GM12891 (cell line): ENCODE measurements around the gene TENT5C.

Experiments
- PAX5 ChIP-seq: IDR thresholded peaks from 2 replicates; pipeline ENCODE4 v1.6.1; 2011; ENCODE audit warnings: low read length, moderate library complexity, mild to moderate bottlenecking; ENCODE audit not compliant: insufficient read depth, severe bottlenecking
- POLR2A ChIP-seq: IDR thresholded peaks from 2 replicates; pipeline ENCODE4 v1.6.1; 2011; ENCODE audit warnings: low read depth, low read length, control low read depth
- POLR2AphosphoS5 ChIP-seq: IDR thresholded peaks from 2 replicates; pipeline ENCODE4 v1.6.1; 2011; ENCODE audit warnings: low read depth, low read length, control low read depth
- TAF1 ChIP-seq: IDR thresholded peaks from 2 replicates; pipeline ENCODE4 v1.6.1; 2011; ENCODE audit warnings: low read depth, low read length, control low read depth

GRCh38 chr1:117556341-117556740 lies 49.5 kb upstream of the TENT5C start:
- TF ChIP-seq POLR2AphosphoS5 (no peak), PAX5 (no peak), POLR2A (no peak), TAF1 (no peak)
